SU-DHL-6 (cell line): ENCODE results near the gene NUP98.

Experiments used
- CTCF ChIP-seq: fragments of 200-600 bp; sonication (generic); IDR thresholded peaks from one replicate; pipeline ENCODE4 v1.5.1; 2017; ENCODE audit warnings: antibody characterized with exemption, mild to moderate bottlenecking, low read length, moderate library complexity; ENCODE audit not compliant: insufficient read depth, poor library complexity, severe bottlenecking
- EZH2phosphoT487 ChIP-seq: fragments of 200-600 bp; sonication (generic), shearing (Covaris generic); conservative IDR thresholded peaks from 2 replicates; pipeline ENCODE4 v1.6.1; 2018; ENCODE audit warnings: mild to moderate bottlenecking, antibody characterized with exemption, low read length, moderate library complexity, mixed read lengths

- TF ChIP-seq CTCF (no peak), EZH2phosphoT487 (no peak)
Observed at GRCh38 chr11:3764266-3764665, 33.1 kb downstream of the NUP98 start.
